ENCODE measurements around the gene RLN3. TPM values are rescaled to one million over a fixed set of nuclear protein-coding genes. Genes with fewer than 3 reads are reported as not detected.

The RLN3 gene
- total and polyA plus RNA-seq, 9 of the 15 experiments (the other 6 are each of a cell fraction or from before 2014, with no cell fraction given), result 0.31 to 1.2 (median 0.71) TPM; not detected in 6

DNA sequence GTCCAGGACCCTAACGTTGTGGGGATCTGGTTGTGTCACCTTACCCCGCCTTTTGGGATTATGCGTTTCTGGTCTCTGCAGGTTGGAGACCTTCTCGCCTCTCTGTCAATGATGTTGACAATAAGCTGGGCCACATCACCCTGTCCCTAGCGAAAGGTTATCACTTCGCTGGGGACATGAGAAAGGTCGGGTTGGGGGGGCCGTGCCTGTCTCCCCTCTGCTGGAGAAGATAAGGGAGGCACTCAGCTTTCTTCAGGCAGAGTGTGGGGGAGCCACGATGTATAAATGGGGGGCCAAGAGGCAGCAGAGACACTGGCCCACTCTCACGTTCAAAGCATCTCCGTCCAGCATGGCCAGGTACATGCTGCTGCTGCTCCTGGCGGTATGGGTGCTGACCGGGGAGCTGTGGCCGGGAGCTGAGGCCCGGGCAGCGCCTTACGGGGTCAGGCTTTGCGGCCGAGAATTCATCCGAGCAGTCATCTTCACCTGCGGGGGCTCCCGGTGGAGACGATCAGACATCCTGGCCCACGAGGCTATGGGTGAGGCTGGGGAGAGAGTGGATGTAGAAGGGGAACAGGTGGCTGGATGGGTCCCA is at the start of gene RLN3 (continued):
- TF ChIP-seq DPF2 (IDR thresholded peaks at IDR 0.05), result peak; percentile 61; the same call in 1 of the 2 replicates
- TF ChIP-seq ARID1B (IDR thresholded peaks at IDR 0.05), result peak; percentile 82
- TF ChIP-seq, protein P1, sequence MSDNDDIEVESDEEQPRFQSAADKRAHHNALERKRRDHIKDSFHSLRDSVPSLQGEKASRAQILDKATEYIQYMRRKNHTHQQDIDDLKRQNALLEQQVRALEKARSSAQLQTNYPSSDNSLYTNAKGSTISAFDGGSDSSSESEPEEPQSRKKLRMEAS (CRISPR knock-in tag; IDR thresholded peaks at IDR 0.05), result peak; percentile 43; the same call in 1 of the 2 replicates
- TF ChIP-seq NR2F6 (CRISPR knock-in tag; IDR thresholded peaks at IDR 0.05), result no peak
- no peak for TF ChIP-seq POU5F1 (IDR thresholded peaks at IDR 0.05; ENCODE audit: borderline replicate concordance, low read depth, low read length, partially characterized antibody)
- TF ChIP-seq TARDBP (IDR thresholded peaks at IDR 0.05), result no peak
- TF ChIP-seq CTBP1 (IDR thresholded peaks at IDR 0.05; ENCODE audit: borderline replicate concordance), result peak; percentile 66; the same call in 1 of the 2 replicates
- TF ChIP-seq ZNF253 (CRISPR knock-in tag; conservative IDR thresholded peaks at IDR 0.05), result no peak
- peak; percentile 86 for TF ChIP-seq CBFA2T3 (IDR thresholded peaks at IDR 0.05)
- no peak for TF ChIP-seq SMC3 (conservative IDR thresholded peaks at IDR 0.05; ENCODE audit: insufficient read depth, low read depth, low read length)
- TF ChIP-seq, protein P2, sequence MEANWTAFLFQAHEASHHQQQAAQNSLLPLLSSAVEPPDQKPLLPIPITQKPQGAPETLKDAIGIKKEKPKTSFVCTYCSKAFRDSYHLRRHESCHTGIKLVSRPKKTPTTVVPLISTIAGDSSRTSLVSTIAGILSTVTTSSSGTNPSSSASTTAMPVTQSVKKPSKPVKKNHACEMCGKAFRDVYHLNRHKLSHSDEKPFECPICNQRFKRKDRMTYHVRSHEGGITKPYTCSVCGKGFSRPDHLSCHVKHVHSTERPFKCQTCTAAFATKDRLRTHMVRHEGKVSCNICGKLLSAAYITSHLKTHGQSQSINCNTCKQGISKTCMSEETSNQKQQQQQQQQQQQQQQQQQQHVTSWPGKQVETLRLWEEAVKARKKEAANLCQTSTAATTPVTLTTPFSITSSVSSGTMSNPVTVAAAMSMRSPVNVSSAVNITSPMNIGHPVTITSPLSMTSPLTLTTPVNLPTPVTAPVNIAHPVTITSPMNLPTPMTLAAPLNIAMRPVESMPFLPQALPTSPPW (CRISPR knock-in tag; IDR thresholded peaks at IDR 0.05), result peak; percentile 80
- TF ChIP-seq CBFA2T2 (conservative IDR thresholded peaks at IDR 0.05), result peak; percentile 75
- TF ChIP-seq ZBTB17 (CRISPR knock-in tag; IDR thresholded peaks at IDR 0.05), result no peak
- TF ChIP-seq TBL1XR1 (IDR thresholded peaks at IDR 0.05; ENCODE audit: low read length in 2 of 2), result peak in 1 of 2 experiments; percentile 56; a peak in 2 of 4 replicates
- TF ChIP-seq NCOA1 (IDR thresholded peaks at IDR 0.05; ENCODE audit: low read depth), result peak; percentile 56; the same call in 1 of the 2 replicates
- TF ChIP-seq GABPB1 (CRISPR knock-in tag; IDR thresholded peaks at IDR 0.05), result no peak
- no peak for TF ChIP-seq FOXP1 (CRISPR knock-in tag; IDR thresholded peaks at IDR 0.05)
- no peak for TF ChIP-seq BCL6 (CRISPR knock-in tag; IDR thresholded peaks at IDR 0.05)
- TF ChIP-seq NUFIP1 (IDR thresholded peaks at IDR 0.05; ENCODE audit: partially characterized antibody), result no peak
- TF ChIP-seq CBX8 (IDR thresholded peaks at IDR 0.05; ENCODE audit: borderline replicate concordance, extremely low read depth, low read depth, low read length, poor library complexity, severe bottlenecking), result no peak
- no peak for TF ChIP-seq ZNF263 (CRISPR knock-in tag; IDR thresholded peaks at IDR 0.05; ENCODE audit: borderline replicate concordance)
- TF ChIP-seq RCOR1 (IDR thresholded peaks at IDR 0.05; ENCODE audit: borderline replicate concordance in 1 of 2, low read depth in 2 of 2, low read length in 2 of 2), result peak in 1 of 2 experiments; percentile 67; a peak in 1 of 4 replicates

Measured in K562 (cell line).